Uterus (tissue), 4 donors: ENCODE data around the gene TGFB1I1. TPM values are rescaled to one million over a fixed set of nuclear protein-coding genes. Genes with fewer than 3 reads are reported as not detected.

Source experiments
- DNase-seq, 2 donors: peaks; one replicate each; pipeline ENCODE4 v3.0.0-alpha.2; 2019 to 2020
- H3K27ac ChIP-seq, 2 donors: fragments of 200-600 bp; sonication (generic); 1 replicate in 1 of 2; 2 replicates in 1 of 2; pipeline ENCODE4 v1.5.1; 2016 to 2018
- H3K27me3 ChIP-seq, 2 donors: fragments of 200-600 bp; sonication (generic); one replicate each; pipeline ENCODE4 v1.5.1; 2018 to 2019; ENCODE audit warnings: control low read depth in 1 of 2
- H3K36me3 ChIP-seq, 2 donors: fragments of 200-600 bp; sonication (generic); one replicate each; pipeline ENCODE4 v1.5.1; 2019; ENCODE audit warnings: control low read depth in 1 of 2
- H3K4me1 ChIP-seq, 2 donors: fragments of 200-600 bp; sonication (generic); one replicate each; pipeline ENCODE4 v1.5.1; 2018 to 2019; ENCODE audit warnings: control low read depth in 1 of 2
- H3K4me3 ChIP-seq, 2 donors: fragments of 200-600 bp; sonication (generic); 1 replicate in 1 of 2; 2 replicates in 1 of 2; pipeline ENCODE4 v1.5.1; 2018 to 2019; ENCODE audit warnings: mild to moderate bottlenecking in 1 of 2
- H3K9me3 ChIP-seq, 2 donors: fragments of 200-600 bp; sonication (generic); one replicate each; pipeline ENCODE4 v1.5.1; 2019; ENCODE audit warnings: control low read depth in 1 of 2
- CTCF ChIP-seq, 4 experiments: fragments of 200-600 bp in 2 of 4; fragments of 450-650 bp in 2 of 4; sonication (generic) in 2 of 4; IDR thresholded peaks; one replicate each; pipeline ENCODE4 v1.5.1; 2016 to 2019; ENCODE audit warnings: antibody characterized with exemption in 4 of 4, mild to moderate bottlenecking in 2 of 4, moderate library complexity in 1 of 4
- POLR2A ChIP-seq, 2 donors: fragments of 450-650 bp; IDR thresholded peaks; one replicate each; pipeline ENCODE4 v1.6.1; 2016; ENCODE audit warnings: antibody characterized with exemption in 2 of 2, mild to moderate bottlenecking in 1 of 2, moderate library complexity in 1 of 2
- intact Hi-C: fragments of 100-400 bp; cut with DNase I; formaldehyde crosslinking; loops from one replicate; pipeline ENCODE4 v1.15.1; 2023; ENCODE audit warnings: low total_unique reads
- total RNA-seq, 4 donors: library from RNA; depleted of rRNA in 3 of 4; stranded (reverse); fragments of >200 nt in 3 of 4; gene quantifications; one replicate each; pipeline versions ENCODE4 v1.1.0 to v1.2.4, GENCODE V29; 2014 to 2023
- donor health status: DM: yes; HTN: yes; CAD: no.

The TGFB1I1 gene
- total RNA-seq, 4 donors from 2014 or later = 61.1 to 336 (median 107) TPM

- no peaks in the 10 kb centered on the region for H3K9me3 ChIP-seq
- TF ChIP-seq CTCF (IDR thresholded peaks at IDR 0.05) = no peak
- TF ChIP-seq POLR2A (IDR thresholded peaks at IDR 0.05) = no peak
- peaks cover 7 to 18% of the 10 kb centered on the region in 2 donors for H3K4me1 ChIP-seq
- intact Hi-C loops = no loop called here
- no peaks in the 10 kb centered on the region for H3K36me3 ChIP-seq
- no peaks in the 10 kb centered on the region for H3K27me3 ChIP-seq
- peak overlapping the region; percentile 83 to 93 for H3K4me3 ChIP-seq
- H3K27ac ChIP-seq = peak overlapping the region; percentile 99 to 100
- DNase-seq = no peak
Measured at GRCh38 chr16:31471241-31471874, 594 bp upstream of the TGFB1I1 start.

GRCh38 chr16:31472709-31473203 lies 804 bp downstream of the TGFB1I1 start:
- Histone ChIP-seq H3K4me3 (peak overlapping the region; percentile 83 to 93), H3K9me3 (no peaks in the 10 kb centered on the region), H3K27me3 (no peaks in the 10 kb centered on the region), H3K27ac (peak overlapping the region; percentile 99 to 100), H3K4me1 (peaks cover 7 to 18% of the 10 kb centered on the region in 2 donors), H3K36me3 (no peaks in the 10 kb centered on the region)
- TF ChIP-seq POLR2A (IDR thresholded peaks at IDR 0.05) (peak in 1 of 2 donors; percentile 23), CTCF (IDR thresholded peaks at IDR 0.05) (peak; percentile 56 to 91 (median 74))
- peak; percentile 97 for DNase-seq
- intact Hi-C loops = no loop called here

GRCh38 chr16:31473264-31473984 lies 1.5 kb downstream of the TGFB1I1 start:
- TF ChIP-seq CTCF (IDR thresholded peaks at IDR 0.05) (no peak), POLR2A (IDR thresholded peaks at IDR 0.05) (no peak)
- Histone ChIP-seq H3K36me3 (no peaks in the 10 kb centered on the region), H3K27ac (peak overlapping the region; percentile 99 to 100), H3K4me3 (peak overlapping the region in 1 of 2 donors; percentile 83), H3K4me1 (peaks cover 7 to 18% of the 10 kb centered on the region in 2 donors), H3K9me3 (no peaks in the 10 kb centered on the region), H3K27me3 (no peaks in the 10 kb centered on the region)
- no peak for DNase-seq
- intact Hi-C loops = no loop called here

GRCh38 chr16:31474173-31474714 lies 2.3 kb downstream of the TGFB1I1 start:
- DNase-seq = no peak
- Histone ChIP-seq H3K9me3 (no peaks in the 10 kb centered on the region), H3K4me3 (no peak overlapping the region), H3K4me1 (peaks cover 7 to 18% of the 10 kb centered on the region in 2 donors), H3K27ac (no peak overlapping the region), H3K27me3 (no peaks in the 10 kb centered on the region), H3K36me3 (no peaks in the 10 kb centered on the region)
- intact Hi-C loops = no loop called here
- TF ChIP-seq POLR2A (IDR thresholded peaks at IDR 0.05) (no peak), CTCF (IDR thresholded peaks at IDR 0.05) (no peak)
